ENCODE data around the gene GNAI1. TPM values are rescaled to one million over a fixed set of nuclear protein-coding genes. Genes with fewer than 3 reads are reported as not detected.

GNAI1 gene
- total RNA-seq, 1 donor = 25.8 TPM

GRCh38 chr7:80129785-80130184 lies 4.8 kb upstream of the GNAI1 start:
- no peak for TF ChIP-seq CTCF (IDR thresholded peaks at IDR 0.05; ENCODE audit: insufficient read depth, low read length)
- DNase-seq (ENCODE audit: low read depth) = no peak
- no peak overlapping the region for H3K4me3 ChIP-seq (ENCODE audit: low read depth, low read length)

GRCh38 chr7:80131675-80132435 lies 2.8 kb upstream of the GNAI1 start:
- no peak overlapping the region for H3K4me3 ChIP-seq (ENCODE audit: low read depth, low read length)
- TF ChIP-seq CTCF (IDR thresholded peaks at IDR 0.05; ENCODE audit: insufficient read depth, low read length) = no peak
- DNase-seq (ENCODE audit: low read depth) = no peak

GRCh38 chr7:80132594-80132993 lies 2.0 kb upstream of the GNAI1 start:
- DNase-seq (ENCODE audit: low read depth) = no peak

GRCh38 chr7:80133361-80134114 lies 1.1 kb upstream of the GNAI1 start:
- H3K4me3 ChIP-seq (ENCODE audit: low read depth, low read length) = no peak overlapping the region
- DNase-seq (ENCODE audit: low read depth) = no peak
- peak; percentile 17 for TF ChIP-seq CTCF (IDR thresholded peaks at IDR 0.05; ENCODE audit: insufficient read depth, low read length)

More at GRCh38 chr7:80132594-80132993, 2.0 kb upstream of the GNAI1 start:
- no peak overlapping the region for H3K4me3 ChIP-seq (ENCODE audit: low read depth, low read length)
- TF ChIP-seq CTCF (IDR thresholded peaks at IDR 0.05; ENCODE audit: insufficient read depth, low read length) = no peak

- peak overlapping the region; percentile 87 for H3K4me3 ChIP-seq (ENCODE audit: low read depth, low read length)
- no peak for TF ChIP-seq CTCF (IDR thresholded peaks at IDR 0.05; ENCODE audit: insufficient read depth, low read length)
- no peak for DNase-seq (ENCODE audit: low read depth)
Measured at GRCh38 chr7:80134115-80134535, 506 bp upstream of the GNAI1 start.

GRCh38 chr7:80135309-80136104 lies 876 bp downstream of the GNAI1 start:
- DNase-seq (ENCODE audit: low read depth) = peak; percentile 43
- peak overlapping the region; percentile 87 for H3K4me3 ChIP-seq (ENCODE audit: low read depth, low read length)
- no peak for TF ChIP-seq CTCF (IDR thresholded peaks at IDR 0.05; ENCODE audit: insufficient read depth, low read length)

Data from fibroblast of the aortic adventitia (primary cell).